GM12878 (cell line): ENCODE results near the gene KHDRBS2. TPM values are rescaled to one million over a fixed set of nuclear protein-coding genes. Genes with fewer than 3 reads are reported as not detected.

Experiments
- ATAC-seq: fragments of 200-7000 bp; cut with Tn5 transposase; 3 replicates; pipeline ENCODE4 v1.9.1; 2020; ENCODE audit warnings: mild to moderate bottlenecking, moderate library complexity
- BruUV-seq: library from RNA; stranded (reverse); fragments of 400-500 nt; replicated peaks from 2 replicates; lab custom pipeline; 2021; lab: Mats Ljungman, UMichigan
- CTCF ChIA-PET: fragments of 300-600 bp; sonication (Branson Sonifier 250); formaldehyde crosslinking; extraction: SDS; loops from one replicate; lab custom pipeline; 2021; ENCODE audit warnings: inconsistent platforms; lab: Yijun Ruan, JAX
- POLR2A ChIA-PET: fragments of 350-600 bp; formaldehyde crosslinking; extraction: SDS; loops from one replicate; lab custom pipeline; 2021; ENCODE audit warnings: inconsistent platforms; lab: Charles Lee
- RAD21 ChIA-PET: fragments of 300-600 bp; sonication (Branson Sonifier 250); formaldehyde crosslinking; loops from one replicate; lab custom pipeline; 2023; ENCODE audit warnings: antibody characterized with exemption; ENCODE audit not compliant: unreplicated experiment; lab: Charles Lee
- SMC1A ChIA-PET: fragments of 300-600 bp; sonication (Branson Sonifier 250); formaldehyde crosslinking; loops from one replicate; lab custom pipeline; 2023; ENCODE audit not compliant: unreplicated experiment, uncharacterized antibody; lab: Charles Lee
- DNase-seq: peaks from one replicate; pipeline ENCODE4 v3.0.0-alpha.2; 2011; ENCODE audit warnings: low read depth, low spot score
- FAIRE-seq: peaks from 3 replicates; lab custom pipeline; 2011; peaks lifted over from hg19 to GRCh38; lab: Jason Lieb, UNC
- H2AFZ ChIP-seq: 2 replicates; pipeline ENCODE4 v1.6.0; 2011; ENCODE audit warnings: low read depth, low read length, control low read depth; ENCODE audit not compliant: control insufficient read depth
- H3K27ac ChIP-seq: 2 replicates; pipeline ENCODE4 v1.5.1; 2011; ENCODE audit warnings: control low read depth; ENCODE audit not compliant: control insufficient read depth, insufficient read depth
- H3K27me3 ChIP-seq, 2 experiments: replicated peaks in 1 of 2; 2 replicates each; pipeline versions ENCODE4 v1.6.0 to v1.6.1; 2011; ENCODE audit warnings: low read length in 1 of 2; ENCODE audit not compliant: control insufficient read depth in 2 of 2, insufficient read depth in 2 of 2
- H3K36me3 ChIP-seq, 2 experiments: 2 replicates each; pipeline ENCODE4 v1.5.1; 2011; ENCODE audit warnings: low read length in 1 of 2; ENCODE audit not compliant: control insufficient read depth in 2 of 2, insufficient read depth in 2 of 2
- H3K4me1 ChIP-seq: 2 replicates; pipeline ENCODE4 v1.6.1; 2011; ENCODE audit warnings: mild to moderate bottlenecking, low read length, moderate library complexity, mixed read lengths; ENCODE audit not compliant: control insufficient read depth, insufficient read depth
- H3K4me2 ChIP-seq: 2 replicates; pipeline ENCODE4 v1.6.0; 2011; ENCODE audit warnings: control low read depth; ENCODE audit not compliant: control insufficient read depth, insufficient read depth
- H3K4me3 ChIP-seq: fragments of 200-600 bp; sonication (generic); 2 replicates; pipeline ENCODE4 v1.5.1; 2016
- H3K79me2 ChIP-seq: 2 replicates; pipeline ENCODE4 v1.6.0; 2011; ENCODE audit warnings: low read length; ENCODE audit not compliant: control insufficient read depth, insufficient read depth
- H3K9ac ChIP-seq: 2 replicates; pipeline ENCODE4 v1.8.0; 2011; ENCODE audit warnings: low read length, control low read depth, mixed read lengths; ENCODE audit not compliant: control insufficient read depth, insufficient read depth
- H3K9me3 ChIP-seq: replicated peaks from 3 replicates; pipeline ENCODE4 v1.5.1; 2011; ENCODE audit warnings: mild to moderate bottlenecking, low read length; ENCODE audit not compliant: control insufficient read depth, insufficient read depth
- H4K20me1 ChIP-seq: 2 replicates; pipeline ENCODE4 v1.6.0; 2011; ENCODE audit not compliant: control insufficient read depth, insufficient read depth
- CEBPZ ChIP-seq: fragments of 150-350 bp; IDR thresholded peaks from 2 replicates; pipeline ENCODE4 v1.6.1; 2016; ENCODE audit warnings: low read depth, low read length
- MTA3 ChIP-seq: IDR thresholded peaks from 2 replicates; pipeline ENCODE4 v1.6.1; 2012; ENCODE audit warnings: low read length, inconsistent platforms, borderline replicate concordance
- MYC ChIP-seq: IDR thresholded peaks from 2 replicates; pipeline ENCODE4 v1.6.1; 2011; ENCODE audit warnings: mild to moderate bottlenecking, low read length, moderate library complexity, inconsistent platforms; ENCODE audit not compliant: insufficient read depth, insufficient replicate concordance, insufficient read length, severe bottlenecking
- NFXL1 ChIP-seq: fragments of 450-650 bp; IDR thresholded peaks from 2 replicates; pipeline ENCODE4 v1.6.1; 2017; ENCODE audit warnings: antibody characterized with exemption, mild to moderate bottlenecking, borderline replicate concordance
- RELA ChIP-seq: fragments of 450-650 bp; IDR thresholded peaks from 2 replicates; pipeline ENCODE4 v1.8.0; 2014; ENCODE audit warnings: borderline replicate concordance; ENCODE audit not compliant: partially characterized antibody
- TCF7 ChIP-seq: IDR thresholded peaks from 2 replicates; pipeline ENCODE4 v1.6.1; 2014; ENCODE audit warnings: antibody characterized with exemption, borderline replicate concordance
- ZBTB4 ChIP-seq: fragments of 450-650 bp; formaldehyde crosslinking; IDR thresholded peaks from 2 replicates; pipeline ENCODE4 v1.4.0; 2022; ENCODE audit warnings: mild to moderate bottlenecking, moderate library complexity
- ZNF207 ChIP-seq: fragments of 450-650 bp; IDR thresholded peaks from 2 replicates; pipeline ENCODE4 v1.6.1; 2014; ENCODE audit warnings: antibody characterized with exemption, mild to moderate bottlenecking, borderline replicate concordance
- ZNF217 ChIP-seq: fragments of 450-650 bp; IDR thresholded peaks from 2 replicates; pipeline ENCODE4 v1.6.1; 2017; ENCODE audit warnings: antibody characterized with exemption, mild to moderate bottlenecking
- ZNF687 ChIP-seq: fragments of 450-650 bp; IDR thresholded peaks from 2 replicates; pipeline ENCODE4 v1.6.1; 2017; ENCODE audit warnings: mild to moderate bottlenecking, moderate library complexity
- WGBS: methylation state at CpG from one replicate; pipeline ENCODE4 v1.1.6; 2016; ENCODE audit warnings: low lambda C conversion rate; ENCODE audit not compliant: insufficient replicate concordance, insufficient coverage; ENCODE audit errors: missing lambda C conversion rate; 5-methylcytosine and 5-hydroxymethylcytosine counted together
- in situ Hi-C: fragments of 300-500 bp; cut with MboI; formaldehyde crosslinking; loops from 9 replicates; pipeline ENCODE4 v1.14.3; 2018; ENCODE audit warnings: mixed read lengths
- intact Hi-C: fragments of 100-400 bp; cut with micrococcal nuclease; formaldehyde crosslinking; loops from one replicate; pipeline ENCODE4 v1.14.2; 2022; ENCODE audit not compliant: unreplicated experiment
- polyA plus RNA-seq, 11 experiments: library from polyadenylated mRNA; depleted of rRNA in 4 of 11; unstranded in 6 of 11; stranded (reverse) in 5 of 11; fragments of >200 nt; fragmentation: Nextera tagmentation in 4 of 11; fragmentation: Illumina TruSeq in 1 of 11; extraction: Ambion mirVana in 4 of 11; extraction: Trizol in 1 of 11; gene quantifications; 1 replicate in 1 of 11; 2 replicates in 10 of 11; pipeline versions ENCODE4 v1.2.1 to v1.2.3, GENCODE V29; 2011 to 2016; ENCODE audit warnings: inconsistent platforms in 2 of 11, missing spikeins in 2 of 11, low read depth in 1 of 11
- total RNA-seq, 4 experiments: library from RNA; depleted of rRNA in 3 of 4; stranded (reverse); fragments of >200 nt in 3 of 4; fragmentation: Illumina TruSeq in 1 of 4; extraction: Trizol in 1 of 4; gene quantifications; 2 replicates each; pipeline versions ENCODE4 v1.2.1 to v1.2.3, GENCODE V29; 2013 to 2021

KHDRBS2 gene
- total and polyA plus RNA-seq, 10 of the 15 experiments (the other 5 are each of a cell fraction or from before 2014, with no cell fraction given) = 0.11 to 0.56 TPM; not detected in 8

- TF ChIP-seq CEBPZ = no peak
- no peak for TF ChIP-seq ZBTB4 (CRISPR knock-in tag)
- TF ChIP-seq, all 136 proteins: peak for 0
These were observed 138.8 kb downstream of the KHDRBS2 start (continued) for GRCh38 chr6:62146954-62147853.

- ChIA-PET RAD21 (no interaction called here), SMC1A (interaction anchor here (0.7 kb wide), 1 partner anchor 1470 kb away, joined by 4 read pairs; no protein-coding TSS in a partner anchor), CTCF (no interaction called here), POLR2A (no interaction called here)
- no peaks in the 10 kb centered on the region for H4K20me1 ChIP-seq
- no TSS peak for BruUV-seq
- DNase-seq (no peak), FAIRE-seq (no peak), ATAC-seq (no peak)
- H3K27ac ChIP-seq = no peak overlapping the region
- no peaks in the 10 kb centered on the region for H3K79me2 ChIP-seq
- in situ Hi-C loops = no loop called here
- H3K4me2 ChIP-seq = no peak overlapping the region
- no peak overlapping the region for H3K4me3 ChIP-seq
- H3K9me3 ChIP-seq = no peaks in the 10 kb centered on the region
- H3K36me3 ChIP-seq = no peaks in the 10 kb centered on the region
- intact Hi-C loops = no loop called here
- no peak overlapping the region for H3K9ac ChIP-seq
- no peaks in the 10 kb centered on the region for H3K27me3 ChIP-seq
- H2AFZ ChIP-seq = no peak overlapping the region
- no peaks in the 10 kb centered on the region for H3K4me1 ChIP-seq
- WGBS = 0% methylated on average over 1 of the region's 1 CpG
- no peak for TF ChIP-seq ZNF207
- no peak for TF ChIP-seq ZNF687
- no peak for TF ChIP-seq TCF7
- TF ChIP-seq NFXL1 = no peak
- TF ChIP-seq RELA = no peak
- TF ChIP-seq ZNF217 = no peak
- no peak for TF ChIP-seq MYC
- no peak for TF ChIP-seq MTA3
These were observed 156.9 kb downstream of the KHDRBS2 start for GRCh38 chr6:62129127-62129526.
